ENCODE data around the gene ANKS6.

The ANKS6 gene

DNA sequence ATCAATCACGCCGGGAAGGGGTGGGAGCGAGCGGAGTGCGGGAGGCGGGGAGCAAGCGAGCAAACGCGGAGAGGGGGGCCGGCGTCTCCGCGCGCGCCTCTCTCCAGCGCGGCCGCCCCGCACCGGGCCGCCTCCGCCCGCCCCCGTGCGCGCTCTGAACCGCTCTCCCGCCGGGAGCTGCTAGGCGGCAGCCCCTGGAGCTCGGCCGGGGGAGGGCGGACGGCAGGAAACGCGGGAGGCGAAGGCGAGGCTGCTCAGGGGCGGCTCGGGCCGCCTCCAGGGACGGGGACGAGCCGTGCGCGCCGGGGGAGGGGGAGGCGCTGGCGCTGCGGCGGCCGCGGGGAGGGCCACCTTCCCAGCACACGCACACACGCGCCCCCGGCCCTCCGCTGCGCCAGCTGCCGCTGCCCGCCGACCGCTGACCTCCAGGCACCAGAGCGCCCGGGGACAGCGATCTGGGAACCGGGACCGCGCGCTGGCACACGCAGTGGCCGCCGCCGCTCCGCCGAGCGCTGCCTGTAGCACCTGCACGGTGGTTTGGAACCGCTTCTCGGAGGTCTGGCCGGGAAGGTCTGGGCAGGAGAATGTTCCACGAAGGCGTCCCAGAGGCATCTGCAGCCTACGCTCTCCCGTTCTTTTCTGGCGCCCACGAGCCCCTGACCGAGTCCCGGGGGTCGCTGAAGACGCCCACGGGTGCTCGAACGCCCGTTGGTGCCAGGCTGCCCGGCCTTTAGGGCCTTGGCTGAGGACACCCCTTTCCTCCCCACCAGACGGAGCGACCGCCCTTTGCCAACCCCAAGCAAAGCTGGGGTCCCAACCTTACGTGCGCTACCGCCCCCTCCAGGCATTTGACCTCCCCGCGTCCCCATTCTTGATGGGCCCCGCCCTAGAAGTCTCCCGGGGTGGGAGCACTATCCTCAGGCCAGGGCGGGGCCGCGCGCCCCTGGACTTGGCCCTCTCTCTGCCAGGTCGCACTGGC lies 87.1 kb downstream of the ANKS6 start, which contains the start of gene GABBR2:
Gene GABBR2 (minus strand): TSS at position 3 of the 979 bp plus-strand sequence. CDS start 198 bp downstream, outside the sequence.
- Histone ChIP-seq H3F3A (ENCODE audit: low read depth) (no peaks in the 10 kb centered on the region), H3K79me2 (ENCODE audit: insufficient read depth, low read length) (no peaks in the 10 kb centered on the region), H3K4me2 (ENCODE audit: low read depth, low read length, poor library complexity, severe bottlenecking) (no peak within 1 kb of the TSS), H3K9me3 (ENCODE audit: insufficient read depth, low read depth, low read length) (no peaks in the 10 kb centered on the region), H3K36me3 (ENCODE audit: insufficient read depth, low read length) (no peaks in the 10 kb centered on the region), H3K4me3 (ENCODE audit: low read length, poor library complexity, severe bottlenecking) (no peak within 1 kb of the TSS), H3K9me2 (replicated peaks; ENCODE audit: low read depth, low read length) (no peaks in the 10 kb centered on the region), H3K9ac (ENCODE audit: low read depth, low read length, poor library complexity, severe bottlenecking) (no peak within 1 kb of the TSS), H2AFZ (ENCODE audit: low read length) (no peak within 1 kb of the TSS), H3K4me1 (ENCODE audit: insufficient read depth, low read length, poor library complexity, severe bottlenecking) (no peaks in the 10 kb centered on the region), H3K27me3 (ENCODE audit: insufficient read depth, low read length, poor library complexity, severe bottlenecking) (no peaks in the 10 kb centered on the region), H4K20me1 (ENCODE audit: insufficient read depth, low read length, poor library complexity, severe bottlenecking) (no peaks in the 10 kb centered on the region)
- TF ChIP-seq, protein P1, sequence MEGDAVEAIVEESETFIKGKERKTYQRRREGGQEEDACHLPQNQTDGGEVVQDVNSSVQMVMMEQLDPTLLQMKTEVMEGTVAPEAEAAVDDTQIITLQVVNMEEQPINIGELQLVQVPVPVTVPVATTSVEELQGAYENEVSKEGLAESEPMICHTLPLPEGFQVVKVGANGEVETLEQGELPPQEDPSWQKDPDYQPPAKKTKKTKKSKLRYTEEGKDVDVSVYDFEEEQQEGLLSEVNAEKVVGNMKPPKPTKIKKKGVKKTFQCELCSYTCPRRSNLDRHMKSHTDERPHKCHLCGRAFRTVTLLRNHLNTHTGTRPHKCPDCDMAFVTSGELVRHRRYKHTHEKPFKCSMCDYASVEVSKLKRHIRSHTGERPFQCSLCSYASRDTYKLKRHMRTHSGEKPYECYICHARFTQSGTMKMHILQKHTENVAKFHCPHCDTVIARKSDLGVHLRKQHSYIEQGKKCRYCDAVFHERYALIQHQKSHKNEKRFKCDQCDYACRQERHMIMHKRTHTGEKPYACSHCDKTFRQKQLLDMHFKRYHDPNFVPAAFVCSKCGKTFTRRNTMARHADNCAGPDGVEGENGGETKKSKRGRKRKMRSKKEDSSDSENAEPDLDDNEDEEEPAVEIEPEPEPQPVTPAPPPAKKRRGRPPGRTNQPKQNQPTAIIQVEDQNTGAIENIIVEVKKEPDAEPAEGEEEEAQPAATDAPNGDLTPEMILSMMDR (conservative IDR thresholded peaks at IDR 0.05; ENCODE audit: low read length), result no peak
- no peak for TF ChIP-seq EZH2phosphoT487 (IDR thresholded peaks at IDR 0.05; ENCODE audit: borderline replicate concordance)

DNA sequence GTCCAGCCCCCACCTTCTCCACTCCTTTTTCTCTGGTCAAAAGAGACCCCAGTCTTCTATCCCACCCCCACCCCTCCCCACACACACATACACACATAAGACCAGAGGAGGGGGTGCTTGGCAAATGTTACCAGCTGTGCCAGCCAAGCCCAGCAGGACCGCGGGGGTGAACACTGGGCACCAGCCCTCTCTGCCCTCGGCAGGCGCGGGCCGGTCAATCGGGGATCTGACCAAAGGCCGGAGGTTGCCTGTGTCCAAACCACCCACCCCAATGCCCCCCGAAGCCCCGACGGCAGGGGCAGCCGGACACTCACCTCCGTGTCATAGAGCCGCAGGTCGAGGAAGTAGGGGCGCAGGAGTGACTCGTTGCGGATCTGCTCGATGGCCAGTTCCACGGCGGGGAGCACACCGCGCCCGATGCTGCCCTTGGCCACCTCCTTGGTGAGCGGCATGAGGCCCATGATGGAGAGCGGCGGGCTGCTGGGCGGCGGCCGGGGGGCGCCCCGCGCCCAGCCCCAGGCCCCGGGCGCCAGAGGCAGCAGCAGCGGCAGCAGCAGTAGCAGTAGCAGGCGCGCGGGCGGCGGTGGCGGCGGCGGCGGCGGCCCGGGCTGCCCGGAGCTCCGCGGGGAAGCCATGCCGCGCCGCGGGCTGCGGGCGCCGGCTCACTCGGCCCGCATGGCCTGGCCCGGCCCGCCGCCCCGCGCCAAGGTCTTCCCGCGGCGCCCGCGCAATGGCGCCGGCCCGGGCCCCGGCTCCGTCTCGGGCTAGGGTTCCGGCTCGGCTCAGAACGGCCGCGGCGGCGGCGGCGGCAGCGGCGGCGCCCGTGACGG lies 88.0 kb downstream of the ANKS6 start:
- Histone ChIP-seq H4K20me1 (ENCODE audit: insufficient read depth, low read length, poor library complexity, severe bottlenecking) (no peaks in the 10 kb centered on the region), H3K4me2 (ENCODE audit: low read depth, low read length, poor library complexity, severe bottlenecking) (no peak overlapping the region), H3F3A (ENCODE audit: low read depth) (no peaks in the 10 kb centered on the region), H2AFZ (ENCODE audit: low read length) (no peak overlapping the region), H3K4me1 (ENCODE audit: insufficient read depth, low read length, poor library complexity, severe bottlenecking) (no peaks in the 10 kb centered on the region), H3K9me3 (ENCODE audit: insufficient read depth, low read depth, low read length) (no peaks in the 10 kb centered on the region), H3K79me2 (ENCODE audit: insufficient read depth, low read length) (no peaks in the 10 kb centered on the region), H3K9me2 (replicated peaks; ENCODE audit: low read depth, low read length) (no peaks in the 10 kb centered on the region), H3K36me3 (ENCODE audit: insufficient read depth, low read length) (no peaks in the 10 kb centered on the region), H3K9ac (ENCODE audit: low read depth, low read length, poor library complexity, severe bottlenecking) (no peak overlapping the region), H3K4me3 (ENCODE audit: low read length, poor library complexity, severe bottlenecking) (no peak overlapping the region), H3K27me3 (ENCODE audit: insufficient read depth, low read length, poor library complexity, severe bottlenecking) (no peaks in the 10 kb centered on the region)
- TF ChIP-seq EZH2phosphoT487 (IDR thresholded peaks at IDR 0.05; ENCODE audit: borderline replicate concordance), result no peak
- TF ChIP-seq, protein P1 (conservative IDR thresholded peaks at IDR 0.05; ENCODE audit: low read length), result no peak

DNA sequence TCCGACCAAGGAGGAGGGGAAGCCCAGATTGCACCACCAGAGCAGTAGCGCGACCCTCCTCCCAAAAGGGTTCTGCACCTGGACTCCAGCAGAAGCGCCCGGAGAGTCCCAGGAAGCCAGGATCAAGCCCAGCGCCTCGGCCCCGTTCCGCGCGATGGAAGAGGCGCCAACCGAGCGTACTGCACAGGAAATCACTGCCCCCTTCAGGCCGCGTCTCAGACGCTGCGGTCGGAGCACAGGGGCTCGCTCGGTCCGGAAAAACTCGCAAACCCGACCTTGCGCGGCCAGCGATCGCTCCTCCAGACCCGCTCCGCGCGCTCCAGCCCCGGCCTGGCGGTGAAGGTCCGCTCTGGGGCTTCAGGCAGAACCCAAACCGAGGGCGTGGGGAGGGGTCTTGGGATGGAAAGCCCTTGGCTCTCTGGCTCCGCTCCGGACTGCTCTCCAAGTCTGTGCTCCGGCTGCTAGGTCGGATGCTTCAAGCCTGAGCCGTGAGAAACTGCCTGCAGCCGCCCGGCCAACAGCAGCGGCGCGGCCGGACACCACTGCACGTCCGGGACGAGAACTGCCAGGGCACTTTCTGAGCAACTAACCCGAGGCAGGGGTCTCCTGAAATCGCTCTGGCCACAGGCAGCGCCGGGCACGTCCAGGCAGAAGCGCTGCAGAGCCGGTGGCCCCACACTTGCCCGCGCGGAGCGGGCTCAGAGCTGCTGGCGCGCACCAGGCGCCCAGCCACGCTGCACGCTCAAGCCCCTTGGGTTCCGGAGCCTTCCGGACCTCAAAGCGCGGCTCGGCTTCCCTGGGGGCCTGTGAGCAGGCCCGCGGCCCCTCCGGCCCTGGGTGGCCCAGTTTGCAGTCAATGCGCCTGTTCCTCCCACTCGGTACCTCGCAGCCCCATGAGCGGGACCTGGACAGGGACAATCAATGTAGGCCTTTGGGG lies 88.9 kb downstream of the ANKS6 start:
- Histone ChIP-seq H3K4me2 (ENCODE audit: low read depth, low read length, poor library complexity, severe bottlenecking) (no peak overlapping the region), H2AFZ (ENCODE audit: low read length) (no peak overlapping the region), H3K27me3 (ENCODE audit: insufficient read depth, low read length, poor library complexity, severe bottlenecking) (no peaks in the 10 kb centered on the region), H3K9me2 (replicated peaks; ENCODE audit: low read depth, low read length) (no peaks in the 10 kb centered on the region), H3K9ac (ENCODE audit: low read depth, low read length, poor library complexity, severe bottlenecking) (no peak overlapping the region), H3K4me1 (ENCODE audit: insufficient read depth, low read length, poor library complexity, severe bottlenecking) (no peaks in the 10 kb centered on the region), H3K79me2 (ENCODE audit: insufficient read depth, low read length) (no peaks in the 10 kb centered on the region), H4K20me1 (ENCODE audit: insufficient read depth, low read length, poor library complexity, severe bottlenecking) (no peaks in the 10 kb centered on the region), H3K9me3 (ENCODE audit: insufficient read depth, low read depth, low read length) (no peaks in the 10 kb centered on the region), H3F3A (ENCODE audit: low read depth) (no peaks in the 10 kb centered on the region), H3K36me3 (ENCODE audit: insufficient read depth, low read length) (no peaks in the 10 kb centered on the region), H3K4me3 (ENCODE audit: low read length, poor library complexity, severe bottlenecking) (no peak overlapping the region)
- TF ChIP-seq EZH2phosphoT487 (IDR thresholded peaks at IDR 0.05; ENCODE audit: borderline replicate concordance), result no peak
- TF ChIP-seq, protein P1 (conservative IDR thresholded peaks at IDR 0.05; ENCODE audit: low read length), result no peak

Data from Loucy (cell line).